ENCODE data around the gene FER.
"Not testable (repeated sequence)": the region's sequence is repeated elsewhere in the genome, so short reads cannot be mapped to it uniquely, and the experiment has no call there.

The FER gene

DNA sequence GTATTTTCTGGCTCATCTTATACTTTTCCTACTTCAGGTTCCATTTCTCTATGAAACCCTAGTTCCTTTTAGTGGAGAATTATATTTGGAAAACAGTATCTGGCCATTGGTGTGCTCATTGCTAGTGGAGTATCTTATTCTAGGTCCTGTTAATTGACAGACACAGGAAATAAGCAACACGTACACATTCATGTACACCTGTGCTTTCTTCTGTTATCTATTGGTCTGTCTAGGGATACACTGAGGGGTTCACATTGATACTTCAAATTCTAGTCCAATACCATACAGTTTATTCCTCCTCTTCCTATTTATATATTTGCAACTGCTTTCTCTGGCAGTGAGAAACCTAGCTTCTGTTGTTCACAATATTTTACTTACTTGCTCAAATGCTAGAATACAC is 110.2 kb downstream of the FER start:
- DNase-seq = no peak
- Mint-ChIP-seq H3K27me3 (no peaks in the 10 kb centered on the region), H3K27ac (no peak overlapping the region), H3K4me1 (no peaks in the 10 kb centered on the region), H3K9me3 (no peaks in the 10 kb centered on the region), H3K4me3 (no peak overlapping the region), H3K36me3 (no peaks in the 10 kb centered on the region)
- CTCF ChIA-PET = no interaction called here

GRCh38 chr5:108858959-108859358 is 111.3 kb downstream of the FER start:
- no peaks in the 10 kb centered on the region for H3K9me3 Mint-ChIP-seq
- CTCF ChIA-PET = interaction anchor here (0.6 kb wide), 1 partner anchor 9 kb away, joined by 4 read pairs; no protein-coding TSS in a partner anchor
- H3K27me3 Mint-ChIP-seq = no peaks in the 10 kb centered on the region
- no peak overlapping the region for H3K27ac Mint-ChIP-seq
- DNase-seq = no peak
- no peaks in the 10 kb centered on the region for H3K4me1 Mint-ChIP-seq
- no peak overlapping the region for H3K4me3 Mint-ChIP-seq
- no peaks in the 10 kb centered on the region for H3K36me3 Mint-ChIP-seq

DNA sequence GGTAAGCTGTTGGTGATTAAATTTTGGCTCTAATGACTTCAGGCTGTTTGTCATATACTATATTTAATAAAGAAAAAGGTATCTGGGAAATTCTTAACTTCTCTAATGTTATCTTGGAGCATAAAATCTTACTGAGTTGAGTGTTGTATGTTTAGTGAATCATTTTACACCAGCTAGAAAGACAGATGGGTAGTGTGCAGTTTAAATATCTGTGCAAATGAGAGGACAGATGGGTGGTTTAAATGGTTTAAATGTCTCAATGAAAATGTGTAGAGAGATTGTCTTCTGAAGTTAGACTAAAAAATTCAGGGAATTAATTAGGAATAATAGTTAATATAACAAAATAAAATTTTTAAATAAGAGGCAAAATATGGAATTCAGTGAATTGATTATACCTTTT is 114.5 kb downstream of the FER start:
- H3K4me1 Mint-ChIP-seq = no peaks in the 10 kb centered on the region
- no peak overlapping the region for H3K4me3 Mint-ChIP-seq
- H3K27ac Mint-ChIP-seq = no peak overlapping the region
- CTCF ChIA-PET = no interaction called here
- no peaks in the 10 kb centered on the region for H3K36me3 Mint-ChIP-seq
- H3K9me3 Mint-ChIP-seq = no peaks in the 10 kb centered on the region
- H3K27me3 Mint-ChIP-seq = no peaks in the 10 kb centered on the region
- no peak for DNase-seq

DNA sequence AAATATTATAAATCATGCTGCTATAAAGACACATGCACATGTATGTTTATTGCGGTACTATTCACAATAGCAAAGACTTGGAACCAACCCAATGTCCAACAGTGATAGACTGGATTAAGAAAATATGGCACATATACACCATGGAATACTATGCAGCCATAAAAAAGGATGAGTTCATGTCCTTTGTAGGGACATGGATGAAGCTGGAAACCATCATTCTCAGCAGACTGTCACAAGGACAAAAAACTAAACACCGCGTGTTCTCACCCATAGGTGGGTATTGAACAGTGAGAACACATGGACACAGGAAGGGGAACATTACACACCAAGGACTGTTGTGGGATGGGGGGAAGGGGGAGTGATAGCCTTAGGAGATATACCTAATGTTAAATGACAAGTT is 118.4 kb downstream of the FER start:
- H3K36me3 Mint-ChIP-seq, H3K9me3 Mint-ChIP-seq, CTCF ChIA-PET, DNase-seq, H3K4me3 Mint-ChIP-seq, H3K4me1 Mint-ChIP-seq, H3K27ac Mint-ChIP-seq, H3K27me3 Mint-ChIP-seq: not testable (repeated sequence)

DNA sequence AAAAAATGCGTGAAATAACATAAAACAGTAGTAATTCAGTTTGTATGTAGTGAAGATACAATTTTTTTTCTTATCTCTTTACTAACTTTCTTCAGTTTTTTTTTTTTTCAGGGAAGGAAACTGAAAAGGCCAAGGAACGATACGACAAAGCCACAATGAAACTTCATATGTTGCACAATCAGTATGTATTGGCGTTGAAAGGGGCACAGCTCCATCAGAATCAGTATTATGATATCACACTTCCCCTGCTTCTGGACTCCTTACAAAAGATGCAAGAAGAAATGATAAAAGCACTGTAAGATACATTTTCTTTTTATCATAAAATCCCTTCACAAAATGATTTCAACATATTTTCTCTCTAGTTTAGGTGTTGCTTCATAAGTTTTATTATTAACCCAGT is 120.0 kb downstream of the FER start:
- no peak overlapping the region for H3K4me3 Mint-ChIP-seq
- H3K27me3 Mint-ChIP-seq = no peaks in the 10 kb centered on the region
- H3K27ac Mint-ChIP-seq = no peak overlapping the region
- no peak for DNase-seq
- no peaks in the 10 kb centered on the region for H3K36me3 Mint-ChIP-seq
- CTCF ChIA-PET = no interaction called here
- H3K4me1 Mint-ChIP-seq = no peaks in the 10 kb centered on the region
- H3K9me3 Mint-ChIP-seq = no peaks in the 10 kb centered on the region

DNA sequence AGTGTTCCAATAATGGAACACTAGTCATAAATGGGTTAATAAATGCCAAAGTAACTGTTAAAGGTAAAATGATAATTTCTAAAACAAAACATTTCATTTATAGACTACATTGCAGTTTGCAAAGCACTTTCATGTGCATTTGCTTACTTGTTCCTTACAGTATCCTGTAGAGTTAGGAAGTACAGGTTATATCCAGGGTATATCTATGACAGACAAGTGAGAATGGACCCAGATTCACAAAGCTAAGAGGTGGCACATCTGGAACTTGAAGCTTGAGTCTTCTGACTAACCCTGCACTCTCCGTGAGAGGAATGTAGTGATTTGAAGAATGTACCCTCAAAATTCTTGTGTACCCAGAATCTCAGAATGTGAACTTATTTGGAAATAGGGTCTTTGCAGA is 121.4 kb downstream of the FER start:
- Mint-ChIP-seq H3K27ac (no peak overlapping the region), H3K4me1 (no peaks in the 10 kb centered on the region), H3K36me3 (no peaks in the 10 kb centered on the region), H3K27me3 (no peaks in the 10 kb centered on the region), H3K9me3 (no peaks in the 10 kb centered on the region), H3K4me3 (no peak overlapping the region)
- no peak for DNase-seq
- CTCF ChIA-PET = no interaction called here

DNA sequence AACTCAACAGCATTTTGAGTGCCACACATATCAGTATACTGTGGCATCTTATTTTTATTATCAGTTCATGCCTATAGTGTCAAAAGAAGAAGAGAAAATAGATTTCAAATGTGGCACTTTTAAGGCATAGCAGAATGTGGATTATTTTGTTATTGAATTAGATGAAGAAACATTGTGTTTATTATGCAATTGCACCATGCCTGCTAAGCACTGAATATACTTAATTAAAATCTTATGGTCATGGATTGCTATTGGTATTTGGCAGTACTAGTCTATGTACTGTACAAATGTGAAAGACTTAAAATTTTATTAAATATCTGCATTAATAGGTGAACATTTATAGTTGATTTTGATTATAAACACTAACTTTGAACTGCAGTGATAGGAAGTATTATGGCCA is 128.8 kb downstream of the FER start:
- CTCF ChIA-PET = no interaction called here
- Mint-ChIP-seq H3K9me3 (no peaks in the 10 kb centered on the region), H3K4me1 (no peaks in the 10 kb centered on the region), H3K27ac (no peak overlapping the region), H3K27me3 (no peaks in the 10 kb centered on the region), H3K36me3 (no peaks in the 10 kb centered on the region), H3K4me3 (no peak overlapping the region)
- no peak for DNase-seq

- Mint-ChIP-seq H3K9me3 (no peaks in the 10 kb centered on the region), H3K27me3 (no peaks in the 10 kb centered on the region), H3K4me1 (no peaks in the 10 kb centered on the region), H3K4me3 (no peak overlapping the region), H3K27ac (no peak overlapping the region), H3K36me3 (no peaks in the 10 kb centered on the region)
- DNase-seq = no peak
- CTCF ChIA-PET = no interaction called here
These were observed 131.1 kb downstream of the FER start for GRCh38 chr5:108878756-108879155.

DNA sequence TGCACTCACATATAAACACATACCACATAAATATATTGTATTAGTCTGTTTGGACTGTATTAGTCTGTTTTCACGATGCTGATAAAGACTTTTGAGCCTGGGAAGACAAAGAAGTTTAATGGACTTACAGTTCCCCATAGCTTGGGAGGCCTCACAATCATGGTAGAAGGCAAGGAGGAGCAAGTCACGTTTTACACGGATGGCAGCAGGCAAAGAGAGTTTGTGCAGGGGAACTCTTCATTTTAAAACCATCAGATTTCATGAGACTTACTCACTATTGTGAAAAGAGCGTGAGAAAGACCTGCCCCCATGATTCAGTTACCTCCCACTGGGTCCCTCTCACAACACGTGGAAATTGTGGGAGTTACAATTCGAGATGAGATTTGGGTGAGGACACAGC is 133.4 kb downstream of the FER start:
- no peak for DNase-seq
- Mint-ChIP-seq H3K27me3 (no peaks in the 10 kb centered on the region), H3K27ac (no peak overlapping the region), H3K4me1 (no peaks in the 10 kb centered on the region), H3K4me3 (no peak overlapping the region), H3K9me3 (no peaks in the 10 kb centered on the region), H3K36me3 (no peaks in the 10 kb centered on the region)
- CTCF ChIA-PET = no interaction called here

DNA sequence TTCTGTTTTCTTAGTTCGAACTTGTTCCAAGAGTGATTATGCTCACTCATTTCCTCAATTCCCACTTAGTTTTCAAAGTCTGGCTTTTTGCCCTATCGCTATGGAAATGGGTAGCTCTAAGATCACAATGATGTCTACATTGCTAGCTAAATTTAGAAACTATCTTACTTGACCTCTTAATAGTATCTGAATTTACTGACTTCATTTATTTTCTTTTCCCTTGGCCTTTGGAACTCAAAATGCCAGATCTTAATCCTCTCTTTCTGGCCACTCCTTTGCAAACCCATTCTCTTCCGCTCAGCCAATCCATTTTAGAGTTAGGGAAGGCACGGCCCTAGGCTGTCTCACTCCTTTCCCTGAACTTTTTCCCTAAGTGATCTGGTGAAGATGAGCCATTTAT is 137.0 kb downstream of the FER start:
- CTCF ChIA-PET = no interaction called here
- Mint-ChIP-seq H3K4me3 (no peak overlapping the region), H3K4me1 (no peaks in the 10 kb centered on the region), H3K36me3 (no peaks in the 10 kb centered on the region), H3K9me3 (no peaks in the 10 kb centered on the region), H3K27me3 (no peaks in the 10 kb centered on the region), H3K27ac (no peak overlapping the region)
- no peak for DNase-seq

DNA sequence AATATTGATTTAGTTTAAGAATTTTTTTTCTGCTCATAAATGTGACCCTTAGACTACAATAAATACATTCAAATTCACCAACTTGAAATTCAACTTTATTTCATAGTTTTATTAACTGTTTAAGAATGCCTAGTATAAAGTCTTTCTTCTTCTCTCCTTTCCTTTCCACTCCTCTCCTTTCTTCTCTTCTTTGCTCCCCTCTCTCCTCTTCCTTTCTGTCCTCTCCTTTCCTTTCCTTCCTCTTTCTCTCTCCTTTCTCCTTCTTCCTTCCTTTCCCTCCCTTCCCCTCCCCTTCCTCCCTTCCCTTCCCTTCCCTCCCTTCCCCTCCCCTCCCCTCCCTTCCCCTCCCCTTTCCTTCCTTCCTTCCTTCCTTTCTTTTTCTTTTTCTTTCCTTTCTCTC is 150.6 kb downstream of the FER start:
- Mint-ChIP-seq H3K4me3 (no peak overlapping the region), H3K36me3 (no peaks in the 10 kb centered on the region), H3K27ac (no peak overlapping the region), H3K9me3 (no peaks in the 10 kb centered on the region), H3K27me3 (no peaks in the 10 kb centered on the region), H3K4me1 (no peaks in the 10 kb centered on the region)
- CTCF ChIA-PET = interaction anchor here (0.7 kb wide), 1 partner anchor 24 kb away, joined by 4 read pairs; no protein-coding TSS in a partner anchor
- no peak for DNase-seq

DNA sequence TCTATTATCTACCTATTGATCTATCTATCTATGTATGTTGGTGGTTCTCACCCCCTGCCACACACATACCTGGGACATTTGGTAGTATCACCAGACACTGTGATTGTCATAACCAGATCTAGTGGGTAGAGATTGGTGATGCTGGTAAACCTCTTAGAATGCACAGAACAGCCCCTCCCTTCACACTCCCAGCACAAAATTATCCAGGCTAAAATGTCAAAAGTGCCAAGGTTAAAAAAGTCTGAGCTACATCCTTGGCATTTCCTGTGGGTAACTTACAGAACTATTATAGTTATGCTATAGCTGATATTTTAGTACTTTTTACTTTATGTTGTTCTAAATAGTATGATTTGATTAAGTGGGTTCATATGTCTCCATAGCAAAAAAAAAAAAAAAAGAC is 151.0 kb downstream of the FER start:
- no peaks in the 10 kb centered on the region for H3K4me1 Mint-ChIP-seq
- no peaks in the 10 kb centered on the region for H3K36me3 Mint-ChIP-seq
- DNase-seq = no peak
- no peaks in the 10 kb centered on the region for H3K27me3 Mint-ChIP-seq
- no peak overlapping the region for H3K4me3 Mint-ChIP-seq
- H3K27ac Mint-ChIP-seq = no peak overlapping the region
- CTCF ChIA-PET = interaction anchor here (0.7 kb wide), 1 partner anchor 25 kb away, joined by 4 read pairs; no protein-coding TSS in a partner anchor
- H3K9me3 Mint-ChIP-seq = no peaks in the 10 kb centered on the region

- DNase-seq, H3K4me1 Mint-ChIP-seq, H3K27me3 Mint-ChIP-seq, CTCF ChIA-PET, H3K27ac Mint-ChIP-seq, H3K4me3 Mint-ChIP-seq, H3K9me3 Mint-ChIP-seq, H3K36me3 Mint-ChIP-seq: not testable (repeated sequence)
These were observed 151.5 kb downstream of the FER start for GRCh38 chr5:108899244-108899643.

DNA sequence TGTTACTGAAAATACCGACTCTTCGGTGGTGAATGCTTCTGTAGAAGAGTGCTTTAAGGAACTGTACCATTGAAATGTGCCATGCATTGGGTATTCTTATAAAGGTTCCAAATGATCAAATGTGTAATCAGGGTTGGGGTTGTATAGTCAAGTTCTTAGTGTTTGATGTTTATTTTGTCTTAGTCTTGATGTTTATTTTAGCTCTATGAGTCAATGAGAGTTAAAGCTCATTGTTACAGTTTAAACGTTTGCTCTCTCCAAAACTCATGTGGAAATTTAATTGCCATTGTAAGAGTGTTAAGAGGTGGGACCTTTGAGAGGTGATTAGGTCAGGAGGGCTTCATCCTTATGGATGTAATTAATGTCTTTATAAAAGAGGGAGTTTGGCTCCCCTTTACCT is 153.0 kb downstream of the FER start:
- no peaks in the 10 kb centered on the region for H3K27me3 Mint-ChIP-seq
- no peaks in the 10 kb centered on the region for H3K36me3 Mint-ChIP-seq
- CTCF ChIA-PET = no interaction called here
- H3K4me3 Mint-ChIP-seq = no peak overlapping the region
- no peaks in the 10 kb centered on the region for H3K4me1 Mint-ChIP-seq
- no peak overlapping the region for H3K27ac Mint-ChIP-seq
- no peak for DNase-seq
- no peaks in the 10 kb centered on the region for H3K9me3 Mint-ChIP-seq

DNA sequence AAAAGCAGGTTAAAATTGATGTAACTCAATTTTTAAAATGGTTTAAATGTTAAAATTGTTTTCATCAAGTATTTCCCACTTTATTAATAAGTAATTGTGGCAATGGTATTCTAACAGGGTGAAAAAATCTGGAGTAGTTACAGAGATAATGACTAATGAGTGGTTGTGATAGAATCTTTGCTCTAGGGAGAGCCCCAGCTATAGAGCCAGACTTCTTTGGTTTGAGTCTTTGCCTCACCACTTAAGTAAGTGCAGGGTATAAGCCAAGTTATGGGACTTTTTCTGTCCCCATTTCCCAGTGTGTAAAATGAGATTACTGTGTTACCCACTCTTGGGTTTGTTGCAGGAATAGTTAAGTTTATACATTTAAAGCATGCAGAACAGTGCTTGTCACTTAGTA is 158.1 kb downstream of the FER start:
- no peak overlapping the region for H3K27ac Mint-ChIP-seq
- H3K27me3 Mint-ChIP-seq = no peaks in the 10 kb centered on the region
- no peaks in the 10 kb centered on the region for H3K36me3 Mint-ChIP-seq
- no peaks in the 10 kb centered on the region for H3K4me1 Mint-ChIP-seq
- H3K9me3 Mint-ChIP-seq = no peaks in the 10 kb centered on the region
- DNase-seq = no peak
- no peak overlapping the region for H3K4me3 Mint-ChIP-seq
- CTCF ChIA-PET = no interaction called here

DNA sequence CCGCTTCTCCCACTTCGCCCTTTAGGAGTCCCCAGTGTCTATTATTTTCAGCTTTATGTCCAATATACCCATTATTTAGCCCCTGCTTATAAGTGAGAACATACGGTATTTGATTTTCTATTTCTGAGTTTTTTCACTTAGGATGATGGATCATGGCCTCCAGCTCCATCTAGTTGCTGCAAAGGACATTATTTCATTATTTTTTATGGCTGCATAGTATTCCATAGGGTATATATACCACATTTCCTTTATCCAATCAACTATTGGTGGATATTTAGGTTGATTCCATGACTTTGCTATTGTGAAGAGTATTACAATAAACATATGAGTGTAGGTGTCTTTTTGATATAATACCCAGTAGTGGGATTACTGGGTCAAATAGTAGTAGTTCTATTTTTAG is 162.9 kb downstream of the FER start:
- Mint-ChIP-seq H3K36me3 (no peaks in the 10 kb centered on the region), H3K4me3 (no peak overlapping the region), H3K4me1 (no peaks in the 10 kb centered on the region), H3K27me3 (no peaks in the 10 kb centered on the region), H3K9me3 (no peaks in the 10 kb centered on the region), H3K27ac (no peak overlapping the region)
- no peak for DNase-seq
- CTCF ChIA-PET = no interaction called here

All from activated naive CD4-positive, alpha-beta T cell treated with anti-CD3 and anti-CD28 coated beads, Interleukin-2, amount 10 ng/mL, durations not matched to agents 7 days and 5 days (primary cell).